Measurements from ENCODE around the gene CYTIP. TPM values are rescaled to one million over a fixed set of nuclear protein-coding genes. Genes with fewer than 3 reads are reported as not detected.
"Not testable (repeated sequence)": the region's sequence is repeated elsewhere in the genome, so short reads cannot be mapped to it uniquely, and the experiment has no call there.

Gene CYTIP
- total RNA-seq, 1 donor from 2014 or later = 1.1 TPM

DNA sequence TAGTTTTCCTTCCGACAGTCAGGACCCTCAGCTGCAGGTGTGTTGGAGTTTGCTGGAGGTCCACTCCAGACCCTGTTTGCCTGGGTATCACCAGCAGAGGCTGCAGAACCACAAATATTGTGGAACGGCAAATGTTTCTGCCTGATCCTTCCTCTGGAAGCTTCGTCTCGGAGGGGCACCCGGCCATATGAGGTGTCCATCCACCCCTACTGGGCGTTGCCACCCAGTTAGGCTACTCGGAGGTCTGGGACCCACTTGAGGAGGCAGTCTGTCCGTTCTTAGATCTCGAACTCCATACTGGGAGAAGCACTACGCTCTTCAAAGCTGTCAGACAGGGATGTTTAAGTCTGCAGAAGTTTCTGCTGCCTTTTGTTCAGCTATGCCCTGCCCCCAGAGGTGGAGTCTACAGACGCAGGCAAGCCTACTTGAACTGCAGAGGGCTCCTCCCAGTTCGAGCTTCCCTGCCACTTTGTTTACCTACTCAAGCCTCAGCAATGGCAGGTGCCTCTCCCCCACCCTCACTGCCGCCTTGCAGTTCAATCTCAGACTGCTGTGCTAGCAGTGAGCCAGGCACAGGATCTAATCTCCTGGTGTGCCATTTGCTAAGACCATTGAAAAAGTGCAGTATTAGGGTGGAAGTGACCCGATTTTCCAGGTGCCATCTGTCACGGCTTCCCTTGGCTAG, 40.9 kb downstream of the CYTIP start:
- intact Hi-C loops (cut with DNase I); DNase-seq; ATAC-seq (ENCODE audit: poor library complexity): not testable (repeated sequence)

DNA sequence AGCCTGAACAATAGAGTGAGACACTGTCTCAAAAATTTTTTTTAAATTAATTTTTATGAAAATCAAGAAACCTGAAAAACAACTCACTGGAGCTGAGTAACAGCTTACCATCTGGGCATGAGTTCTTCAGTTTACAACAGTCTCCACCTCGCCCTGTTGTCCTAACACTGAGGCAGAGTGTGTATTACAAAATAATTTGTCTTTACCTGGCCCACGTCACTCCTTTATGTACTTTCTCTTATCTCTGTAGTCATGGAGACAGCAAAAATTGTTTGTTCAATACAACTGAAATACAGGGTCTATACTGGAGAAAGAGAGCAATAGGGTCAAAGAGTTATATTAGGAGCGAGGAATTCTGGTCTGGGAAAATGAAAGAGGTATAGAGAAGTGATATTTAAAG, 48.1 kb downstream of the CYTIP start:
- ATAC-seq (ENCODE audit: poor library complexity) (no peak), DNase-seq (no peak)
- intact Hi-C loops (cut with DNase I) = no loop called here

GRCh38 chr2:157394928-157395327, 49.0 kb downstream of the CYTIP start:
- DNase-seq (no peak), ATAC-seq (ENCODE audit: poor library complexity) (peak; percentile 82)
- intact Hi-C loops (cut with DNase I) = no loop called here

- ATAC-seq (ENCODE audit: poor library complexity) (peak; percentile 58), DNase-seq (no peak)
- intact Hi-C loops (cut with DNase I) = no loop called here
Observed at GRCh38 chr2:157393348-157393747, 50.5 kb downstream of the CYTIP start.

- intact Hi-C loops (cut with DNase I) = no loop called here
- no peak for DNase-seq
- no peak for ATAC-seq (ENCODE audit: poor library complexity)
Observed at GRCh38 chr2:157388827-157389226, 55.1 kb downstream of the CYTIP start.

DNA sequence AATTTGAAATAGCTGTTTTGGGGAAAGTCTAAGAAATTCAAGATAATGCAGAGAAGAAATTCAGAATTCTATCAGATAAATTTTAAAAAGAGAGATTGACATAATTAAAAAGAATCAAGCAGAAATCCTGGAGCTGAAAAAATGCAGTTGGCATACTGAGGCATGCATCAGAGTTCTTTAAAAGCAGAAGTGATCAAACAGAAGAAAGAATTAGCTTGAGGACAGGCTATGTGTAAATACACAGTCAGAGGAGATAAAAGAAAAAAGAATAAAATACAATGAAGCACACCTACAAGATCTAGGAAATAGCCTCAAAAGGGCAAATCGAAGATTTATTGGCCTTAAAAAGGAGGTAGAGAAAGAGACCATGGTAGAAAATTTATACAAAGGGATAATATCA, 57.1 kb downstream of the CYTIP start:
- ATAC-seq (ENCODE audit: poor library complexity) = no peak
- intact Hi-C loops (cut with DNase I) = no loop called here
- no peak for DNase-seq

- intact Hi-C loops (cut with DNase I) = no loop called here
- no peak for DNase-seq
- ATAC-seq (ENCODE audit: poor library complexity) = no peak
Observed at GRCh38 chr2:157386247-157386646, 57.6 kb downstream of the CYTIP start.

DNA sequence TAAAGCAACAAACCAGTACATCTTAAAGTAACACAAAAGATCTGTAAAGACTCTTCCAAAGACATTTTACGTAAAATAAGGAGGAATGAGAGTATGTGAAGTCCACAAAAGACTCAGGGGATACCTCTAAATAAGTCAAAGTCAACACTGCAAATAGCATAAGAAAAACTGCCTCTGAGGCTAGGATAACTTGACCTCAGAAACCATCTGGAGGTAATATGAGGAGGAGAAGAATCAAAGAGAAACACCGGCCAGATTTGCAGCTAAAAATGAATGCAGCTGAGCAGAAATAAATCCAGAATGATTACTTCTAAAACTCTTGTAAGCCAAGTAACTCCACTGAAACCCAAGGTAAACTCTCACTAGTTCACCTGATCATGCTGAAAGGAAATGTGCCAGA, 66.0 kb downstream of the CYTIP start:
- ATAC-seq (ENCODE audit: poor library complexity) (no peak), DNase-seq (no peak)
- intact Hi-C loops (cut with DNase I) = no loop called here

DNA sequence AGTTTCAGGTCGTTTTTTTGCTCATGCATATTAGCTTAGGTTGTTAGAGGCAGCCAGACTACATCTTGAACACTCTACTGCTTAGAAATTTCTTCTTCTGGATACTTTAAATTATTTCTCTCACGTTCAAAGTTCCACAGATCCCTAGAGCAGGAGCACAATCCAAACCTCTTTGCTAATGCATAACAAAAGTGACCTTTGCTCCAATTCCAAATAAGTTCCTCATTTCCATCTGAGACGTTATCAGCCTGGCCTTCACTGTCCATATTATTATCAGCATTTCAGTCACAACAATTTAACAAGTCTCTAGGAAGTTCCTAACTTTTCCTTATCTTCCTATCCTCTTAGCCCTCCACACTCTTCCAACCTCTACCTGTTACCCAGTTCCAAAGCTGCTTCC, 67.8 kb downstream of the CYTIP start:
- ATAC-seq (ENCODE audit: poor library complexity) (peak; percentile 39), DNase-seq (no peak)
- intact Hi-C loops (cut with DNase I) = no loop called here

- ATAC-seq (ENCODE audit: poor library complexity) (no peak), DNase-seq (no peak)
- intact Hi-C loops (cut with DNase I) = no loop called here
Observed at GRCh38 chr2:157375384-157375783, 68.5 kb downstream of the CYTIP start.

- DNase-seq; ATAC-seq (ENCODE audit: poor library complexity); intact Hi-C loops (cut with DNase I): not testable (repeated sequence)
Observed at GRCh38 chr2:157368508-157368907, 75.4 kb downstream of the CYTIP start.

GRCh38 chr2:157367704-157368103, 76.2 kb downstream of the CYTIP start:
- DNase-seq (no peak), ATAC-seq (ENCODE audit: poor library complexity) (no peak)
- intact Hi-C loops (cut with DNase I) = no loop called here

Other genes with a start within 250 kb of the CYTIP start
- gene GALNT5, start 186.4 kb downstream of the CYTIP start, total RNA-seq = 0.16 TPM
- gene ERMN, start 118.3 kb downstream of the CYTIP start, total RNA-seq = not detected
- 0.54 TPM for gene ACVR1C, start 184.8 kb upstream of the CYTIP start, total RNA-seq

Data from Right ventricle myocardium superior (tissue), 1 donor.